Measurements from ENCODE around the gene ZCCHC24.

DNA sequence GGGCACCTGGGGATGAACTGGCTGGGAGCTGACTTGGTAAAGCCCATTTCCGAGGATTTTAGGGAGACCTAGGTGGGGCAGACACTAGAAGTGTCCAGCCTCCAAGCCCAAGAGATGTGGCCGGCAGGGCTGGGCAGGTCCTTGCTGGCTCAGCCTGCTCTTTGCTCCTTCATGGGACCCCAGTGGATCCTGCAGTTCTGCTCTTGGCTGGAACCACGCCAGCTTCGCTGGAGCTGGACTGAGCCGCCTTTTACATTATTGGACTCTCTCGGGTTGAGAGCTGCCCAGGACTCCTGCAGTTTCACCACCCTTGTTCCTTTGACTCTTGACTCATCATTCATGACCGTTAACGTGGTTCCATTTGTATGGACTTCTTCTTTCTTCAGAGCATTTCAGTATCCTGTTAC lies 92.4 kb downstream of the ZCCHC24 start:
- no peak for TF ChIP-seq REST (IDR thresholded peaks at IDR 0.05)
- no peak for TF ChIP-seq CTCF (IDR thresholded peaks at IDR 0.05; ENCODE audit: low read depth, low read length, missing input control)
- TF ChIP-seq HNF4G (IDR thresholded peaks at IDR 0.05), result no peak
- no peak for TF ChIP-seq ZBTB33 (IDR thresholded peaks at IDR 0.05)

Data from liver (tissue), 3 donors.